Neural progenitor cell (in vitro differentiated cells): ENCODE results near the gene ITSN1.

Source experiments
- EZH2 ChIP-seq: fragments of 200-600 bp; sonication (generic); IDR thresholded peaks from 2 replicates; pipeline ENCODE4 v1.6.1; 2017; ENCODE audit warnings: antibody characterized with exemption, mild to moderate bottlenecking, moderate library complexity
- TF ChIP-seq, protein P1 (sequence below): fragments of 200-600 bp; sonication (generic); IDR thresholded peaks from 2 replicates; pipeline ENCODE4 v1.5.1; 2017; ENCODE audit warnings: antibody characterized with exemption, mild to moderate bottlenecking

DNA sequence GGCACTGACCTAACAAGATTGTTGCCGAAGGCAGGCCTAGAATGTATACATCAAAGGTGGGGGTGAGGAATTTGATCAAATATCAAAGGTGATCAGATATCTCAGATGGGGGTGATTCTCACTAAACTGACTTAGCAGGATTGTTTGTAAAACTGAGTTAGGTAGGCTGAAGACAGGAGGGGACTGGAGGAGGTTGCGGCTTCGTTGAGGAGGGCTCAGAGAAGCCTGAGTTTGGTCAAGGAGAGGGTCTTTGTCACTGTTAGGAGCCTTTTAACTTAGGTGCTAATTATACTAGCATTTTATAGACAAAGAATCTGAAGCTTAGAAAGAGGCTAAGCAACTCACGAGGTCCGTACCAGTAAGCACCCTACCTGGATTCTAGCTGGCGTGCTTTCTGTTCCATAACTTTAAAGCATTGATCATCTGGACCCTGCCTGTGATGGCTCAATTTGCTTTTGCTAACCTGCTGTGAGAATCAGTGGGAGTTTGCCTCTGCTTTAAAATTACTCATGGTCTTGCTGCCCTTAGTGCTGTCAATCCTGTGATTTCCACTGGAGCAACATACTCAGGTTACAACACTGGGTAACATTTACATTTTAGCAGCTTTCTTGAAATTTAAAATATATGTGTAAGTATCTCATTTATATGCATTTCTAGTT, 49.8 kb downstream of the ITSN1 start:
- TF ChIP-seq, protein P1, sequence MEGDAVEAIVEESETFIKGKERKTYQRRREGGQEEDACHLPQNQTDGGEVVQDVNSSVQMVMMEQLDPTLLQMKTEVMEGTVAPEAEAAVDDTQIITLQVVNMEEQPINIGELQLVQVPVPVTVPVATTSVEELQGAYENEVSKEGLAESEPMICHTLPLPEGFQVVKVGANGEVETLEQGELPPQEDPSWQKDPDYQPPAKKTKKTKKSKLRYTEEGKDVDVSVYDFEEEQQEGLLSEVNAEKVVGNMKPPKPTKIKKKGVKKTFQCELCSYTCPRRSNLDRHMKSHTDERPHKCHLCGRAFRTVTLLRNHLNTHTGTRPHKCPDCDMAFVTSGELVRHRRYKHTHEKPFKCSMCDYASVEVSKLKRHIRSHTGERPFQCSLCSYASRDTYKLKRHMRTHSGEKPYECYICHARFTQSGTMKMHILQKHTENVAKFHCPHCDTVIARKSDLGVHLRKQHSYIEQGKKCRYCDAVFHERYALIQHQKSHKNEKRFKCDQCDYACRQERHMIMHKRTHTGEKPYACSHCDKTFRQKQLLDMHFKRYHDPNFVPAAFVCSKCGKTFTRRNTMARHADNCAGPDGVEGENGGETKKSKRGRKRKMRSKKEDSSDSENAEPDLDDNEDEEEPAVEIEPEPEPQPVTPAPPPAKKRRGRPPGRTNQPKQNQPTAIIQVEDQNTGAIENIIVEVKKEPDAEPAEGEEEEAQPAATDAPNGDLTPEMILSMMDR, result no peak
- TF ChIP-seq EZH2, result no peak
